GM10266 (cell line): ENCODE results near the gene NRAP.

Experiments used
- DNase-seq: peaks from one replicate; pipeline ENCODE4 v3.0.0; 2012; ENCODE audit errors: extremely low spot score
- TF ChIP-seq, protein P1 (sequence below): IDR thresholded peaks from 2 replicates; pipeline ENCODE4 v1.5.1; 2012; ENCODE audit warnings: mild to moderate bottlenecking, low read depth; ENCODE audit not compliant: control insufficient read depth, insufficient read depth; ENCODE audit errors: missing control alignments

Gene NRAP

DNA sequence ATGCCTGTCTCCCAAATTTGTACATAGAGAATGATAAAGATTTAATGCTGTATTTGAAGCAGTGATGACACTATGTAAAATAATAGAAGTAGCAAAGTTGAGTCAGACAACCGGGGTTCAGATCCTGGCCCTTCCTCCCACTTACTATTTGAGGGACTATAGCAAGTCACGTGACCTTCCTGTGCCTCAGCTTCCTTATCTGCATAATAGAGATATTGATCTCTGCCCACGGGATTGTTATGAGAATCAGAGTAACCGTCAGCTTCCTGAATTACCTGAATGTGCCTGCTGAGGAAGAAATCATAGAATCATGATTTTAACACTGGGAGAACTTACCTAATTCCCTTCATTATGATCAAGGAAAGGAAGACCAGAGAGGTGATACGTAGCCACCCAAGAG is 42.8 kb upstream of the NRAP start:
- TF ChIP-seq, protein P1, sequence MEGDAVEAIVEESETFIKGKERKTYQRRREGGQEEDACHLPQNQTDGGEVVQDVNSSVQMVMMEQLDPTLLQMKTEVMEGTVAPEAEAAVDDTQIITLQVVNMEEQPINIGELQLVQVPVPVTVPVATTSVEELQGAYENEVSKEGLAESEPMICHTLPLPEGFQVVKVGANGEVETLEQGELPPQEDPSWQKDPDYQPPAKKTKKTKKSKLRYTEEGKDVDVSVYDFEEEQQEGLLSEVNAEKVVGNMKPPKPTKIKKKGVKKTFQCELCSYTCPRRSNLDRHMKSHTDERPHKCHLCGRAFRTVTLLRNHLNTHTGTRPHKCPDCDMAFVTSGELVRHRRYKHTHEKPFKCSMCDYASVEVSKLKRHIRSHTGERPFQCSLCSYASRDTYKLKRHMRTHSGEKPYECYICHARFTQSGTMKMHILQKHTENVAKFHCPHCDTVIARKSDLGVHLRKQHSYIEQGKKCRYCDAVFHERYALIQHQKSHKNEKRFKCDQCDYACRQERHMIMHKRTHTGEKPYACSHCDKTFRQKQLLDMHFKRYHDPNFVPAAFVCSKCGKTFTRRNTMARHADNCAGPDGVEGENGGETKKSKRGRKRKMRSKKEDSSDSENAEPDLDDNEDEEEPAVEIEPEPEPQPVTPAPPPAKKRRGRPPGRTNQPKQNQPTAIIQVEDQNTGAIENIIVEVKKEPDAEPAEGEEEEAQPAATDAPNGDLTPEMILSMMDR, result no peak
- DNase-seq, result no peak

DNA sequence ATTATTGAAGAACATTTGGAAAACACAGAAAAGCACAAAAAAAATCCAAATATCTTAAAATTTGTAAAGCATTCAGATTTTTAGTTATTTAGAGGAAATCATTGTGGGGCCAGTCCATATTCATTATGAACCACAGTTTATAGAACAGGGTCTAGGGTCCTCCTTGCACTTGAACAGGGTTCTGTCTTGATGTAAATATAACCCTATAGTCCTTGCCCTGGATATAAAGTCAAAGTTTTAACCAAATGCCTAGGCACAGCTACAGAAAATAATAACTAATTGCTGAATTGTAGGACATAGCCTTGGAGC is 41.5 kb upstream of the NRAP start:
- no peak for DNase-seq

DNA sequence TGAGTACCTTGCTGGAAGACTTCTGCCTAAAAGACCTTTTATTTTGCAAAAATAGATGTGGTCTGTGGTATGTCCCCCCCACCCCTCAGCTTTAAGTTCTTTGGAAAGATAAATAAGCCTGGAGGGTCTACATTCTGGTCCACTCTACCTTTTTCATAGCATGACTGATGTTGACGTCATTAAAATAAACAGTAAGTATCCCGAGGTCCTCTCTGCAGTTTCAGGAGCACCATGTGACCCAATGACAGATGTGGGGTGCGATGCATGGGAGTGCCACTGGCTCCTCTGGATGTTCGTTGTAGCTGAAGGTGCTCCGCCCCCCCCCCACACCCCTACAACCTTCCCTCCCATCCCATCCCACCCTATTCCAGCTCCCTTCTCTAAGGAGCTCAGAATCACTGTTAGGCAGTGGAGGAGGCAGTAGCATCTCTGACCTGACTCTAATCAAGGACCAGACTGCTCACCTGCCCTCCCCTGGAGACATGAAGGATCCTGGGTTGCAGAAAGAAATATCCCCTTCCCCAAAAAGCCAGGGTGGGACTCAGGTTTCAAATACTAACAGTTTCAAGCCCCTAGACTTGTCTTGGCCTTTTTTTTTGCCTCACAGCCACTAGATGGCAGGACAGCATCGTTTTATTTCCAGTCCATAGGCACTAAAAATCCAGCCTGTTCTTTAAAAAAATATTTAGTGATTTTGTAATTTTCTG is 40.9 kb upstream of the NRAP start:
- TF ChIP-seq, protein P1, result peak; percentile 72
- no peak for DNase-seq

More for the DNA sequence above, 41.5 kb upstream of the NRAP start:
- TF ChIP-seq, protein P1, result no peak

DNA sequence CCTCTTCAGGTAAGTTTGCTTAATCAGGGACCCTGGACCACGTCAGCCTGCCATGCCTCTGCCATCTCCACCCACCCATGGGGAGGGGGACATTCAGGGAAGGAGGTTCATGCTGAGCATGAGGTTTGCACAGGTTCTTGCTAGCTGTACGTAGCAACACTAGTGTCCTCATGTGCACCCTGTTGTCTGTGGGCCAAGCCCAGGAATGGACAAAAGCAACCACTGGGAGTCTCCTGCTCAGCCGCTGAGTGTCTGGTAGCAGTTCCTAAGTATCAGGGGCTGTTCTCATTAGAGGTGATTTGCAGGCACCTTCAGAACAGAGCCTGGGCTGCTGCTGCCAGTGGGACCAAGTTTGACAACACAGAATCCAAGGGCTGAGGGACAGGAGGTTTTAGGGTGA is 33.8 kb upstream of the NRAP start:
- TF ChIP-seq, protein P1, result no peak
- DNase-seq, result no peak

DNA sequence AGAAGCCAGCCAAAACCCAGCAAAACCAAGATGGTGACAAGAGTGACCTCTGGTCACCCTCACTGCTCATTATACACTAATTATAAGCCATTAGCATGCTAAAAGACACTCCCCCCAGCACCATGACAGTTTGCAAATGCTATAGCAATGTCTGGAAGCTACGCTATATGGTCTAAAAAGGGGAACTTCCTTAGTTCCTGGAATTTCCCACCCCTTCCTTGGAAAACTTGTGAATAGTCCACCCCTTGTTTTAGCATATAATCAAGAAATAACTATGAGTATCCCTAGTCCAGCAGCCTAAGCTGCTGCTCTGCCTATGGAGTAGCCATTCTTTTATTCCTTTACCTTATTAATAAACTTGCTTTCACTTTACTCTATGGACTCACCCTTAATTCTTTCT is 31.9 kb upstream of the NRAP start:
- DNase-seq, result no peak

DNA sequence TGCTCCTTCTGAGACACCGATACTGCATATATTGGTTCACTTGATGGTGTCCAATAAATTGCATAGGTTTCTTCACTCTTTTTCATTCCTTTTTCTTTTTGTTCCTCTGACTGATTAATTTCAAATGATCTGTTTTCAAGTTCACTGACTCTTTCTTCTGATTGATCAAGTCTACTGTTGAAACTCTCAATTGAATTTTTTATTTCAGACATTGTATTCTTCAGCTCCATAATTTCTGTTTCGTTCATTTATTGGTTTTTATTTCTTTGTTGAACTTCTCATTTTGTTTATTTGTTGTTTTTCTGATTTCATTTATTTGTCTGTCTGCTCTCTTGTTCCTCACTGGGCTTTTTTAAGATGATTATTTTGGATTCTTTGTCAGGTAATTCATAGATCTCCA is 29.5 kb upstream of the NRAP start:
- TF ChIP-seq, protein P1, result no peak
- no peak for DNase-seq

More for the DNA sequence above, 31.9 kb upstream of the NRAP start:
- TF ChIP-seq, protein P1, result no peak

DNA sequence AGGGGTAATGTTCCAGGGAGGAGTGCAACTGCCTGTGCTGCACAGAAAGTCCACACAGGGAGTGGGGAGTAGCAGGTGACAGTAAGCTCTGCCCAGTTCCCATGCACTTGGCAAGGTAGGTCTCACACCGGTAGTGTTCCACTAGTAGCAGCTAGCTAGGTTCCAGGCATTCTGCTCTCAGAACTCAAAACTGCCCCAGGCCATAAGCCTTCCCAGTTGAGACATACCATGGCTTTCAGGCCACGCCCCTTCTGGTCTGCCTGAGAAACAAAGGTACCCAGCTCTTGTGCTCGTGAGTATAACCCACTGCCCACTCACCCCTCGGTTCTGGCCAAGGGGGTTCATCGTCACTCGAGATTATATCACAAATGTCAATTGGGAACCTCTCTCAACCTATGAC is 28.4 kb upstream of the NRAP start:
- DNase-seq, result no peak
- TF ChIP-seq, protein P1, result no peak
